ENCODE data around the gene AKR1B1.

The AKR1B1 gene

GRCh38 chr7:134443396-134444070 is 15.4 kb downstream of the AKR1B1 start:
- DNase-seq: no peak

GRCh38 chr7:134442441-134443220 is 16.3 kb downstream of the AKR1B1 start:
- no peak for DNase-seq

- no peak for DNase-seq
These were observed 17.6 kb downstream of the AKR1B1 start for GRCh38 chr7:134441264-134441663.

- no peak for DNase-seq
These were observed 18.4 kb downstream of the AKR1B1 start for GRCh38 chr7:134440476-134440875.

- no peak for DNase-seq
These were observed 18.8 kb downstream of the AKR1B1 start for GRCh38 chr7:134440067-134440466.

- DNase-seq: no peak
These were observed 20.0 kb downstream of the AKR1B1 start for GRCh38 chr7:134438946-134439345.

- DNase-seq: no peak
These were observed 23.6 kb downstream of the AKR1B1 start for GRCh38 chr7:134435161-134435920.

GRCh38 chr7:134434701-134435100 is 24.2 kb downstream of the AKR1B1 start:
- no peak for DNase-seq

GRCh38 chr7:134433430-134433829 is 25.5 kb downstream of the AKR1B1 start:
- DNase-seq: no peak

GRCh38 chr7:134432296-134433152 is 26.4 kb downstream of the AKR1B1 start:
- DNase-seq: peak; percentile 85

GRCh38 chr7:134431815-134432214 is 27.1 kb downstream of the AKR1B1 start:
- no peak for DNase-seq

- DNase-seq: no peak
These were observed 29.4 kb downstream of the AKR1B1 start for GRCh38 chr7:134429481-134429880.

GRCh38 chr7:134428942-134429341 is 30.0 kb downstream of the AKR1B1 start:
- DNase-seq: no peak

GRCh38 chr7:134427896-134428295 is 31.0 kb downstream of the AKR1B1 start:
- no peak for DNase-seq

GRCh38 chr7:134425777-134426176 is 33.1 kb downstream of the AKR1B1 start:
- DNase-seq: no peak

GRCh38 chr7:134422638-134423037 is 36.3 kb downstream of the AKR1B1 start:
- DNase-seq: no peak

GRCh38 chr7:134422008-134422407 is 36.9 kb downstream of the AKR1B1 start:
- no peak for DNase-seq

- DNase-seq: no peak
These were observed 38.3 kb downstream of the AKR1B1 start for GRCh38 chr7:134420424-134421125.

- no peak for DNase-seq
These were observed 39.0 kb downstream of the AKR1B1 start for GRCh38 chr7:134419875-134420274.

GRCh38 chr7:134419085-134419484 is 39.8 kb downstream of the AKR1B1 start:
- DNase-seq: no peak

GRCh38 chr7:134415700-134416099 is 43.2 kb downstream of the AKR1B1 start:
- DNase-seq: no peak

- no peak for DNase-seq
These were observed 44.8 kb downstream of the AKR1B1 start for GRCh38 chr7:134414109-134414508.
